ENCODE results near the gene SUMF1. TPM values are rescaled to one million over a fixed set of nuclear protein-coding genes. Genes with fewer than 3 reads are reported as not detected.

Gene SUMF1
- total and polyA plus RNA-seq, 2 of the 13 experiments (the other 11 are each of a cell fraction or from before 2014, with no cell fraction given), result 18.5 to 28.9 TPM

- FAIRE-seq, result peak; percentile 59
- H3K4me3 ChIP-seq (replicated peaks in 1 of 3; ENCODE audit: insufficient read depth in 1 of 3, low read depth in 2 of 3, low read length in 3 of 3), result no peak overlapping the region
- peak overlapping the region; percentile 41 for H3K4me2 ChIP-seq (ENCODE audit: low read depth, low read length)
- H3K9ac ChIP-seq (ENCODE audit: insufficient read depth, low read depth, low read length), result peak overlapping the region; percentile 29; the same call in 1 of the 2 replicates
- CTCF ChIA-PET (ENCODE audit: low intra/inter-chr PET ratio, low total read pairs), result no interaction called here
- ATAC-seq, result peak; percentile 97
- H3K36me3 ChIP-seq (replicated peaks in 1 of 2; ENCODE audit: control insufficient read depth in 1 of 2, insufficient read depth in 2 of 2, low read length in 2 of 2), result peaks cover 3% of the 10 kb centered on the region in 2 experiments; a peak in 2 of 5 replicates
- DNase-seq (ENCODE audit: low spot score), result peak; percentile 89
- H3K27me3 ChIP-seq (ENCODE audit: control insufficient read depth in 1 of 2, insufficient read depth in 2 of 2, low read length in 2 of 2), result no peaks in the 10 kb centered on the region
- BruUV-seq (replicated peaks), result no TSS peak
- H3K4me1 ChIP-seq (ENCODE audit: insufficient read depth, low read length), result peaks cover 26% of the 10 kb centered on the region
- H3K9me3 ChIP-seq (ENCODE audit: low read length), result no peaks in the 10 kb centered on the region
- H4K20me1 ChIP-seq (ENCODE audit: insufficient read depth, low read length), result no peaks in the 10 kb centered on the region; the same call in 1 of the 2 replicates
- POLR2A ChIA-PET, result interaction anchor here (1.0 to 1.3 kb wide), 2 partner anchors 40 to 66 kb away, joined by 5 to 7 read pairs; partner anchors contain the start of genes ITPR1 and SUMF1
- in situ Hi-C loops (cut with HindIII; ENCODE audit: extremely low pct_ligation_motif_present, low pct_unique_long_range_greater_than_20kb) (no loop called here), intact Hi-C loops (cut with micrococcal nuclease; ENCODE audit: unreplicated experiment) (no loop called here)
- no peak overlapping the region for H2AFZ ChIP-seq (ENCODE audit: low read length)
- H3K79me2 ChIP-seq (ENCODE audit: insufficient read depth, low read length), result peaks cover 8% of the 10 kb centered on the region
- H3K27ac ChIP-seq (ENCODE audit: extremely low read length, insufficient read depth, low read length), result peak overlapping the region; percentile 58
- WGBS (ENCODE audit: low lambda C conversion rate), result 41% methylated on average over 4 of the region's 4 CpGs
- TF ChIP-seq ZNF543 (CRISPR knock-in tag; IDR thresholded peaks at IDR 0.05) (no peak), FOXK2 (IDR thresholded peaks at IDR 0.05) (peak; percentile 63; the same call in 1 of the 2 replicates), SAP130 (CRISPR knock-in tag; IDR thresholded peaks at IDR 0.05; ENCODE audit: low read depth) (peak; percentile 92), SRF (IDR thresholded peaks at IDR 0.05; ENCODE audit: low read depth, low read length) (no peak), ZC3H4 (CRISPR knock-in tag; IDR thresholded peaks at IDR 0.05; ENCODE audit: borderline replicate concordance) (no peak), FOXK1 (CRISPR knock-in tag; IDR thresholded peaks at IDR 0.05; ENCODE audit: borderline replicate concordance, low read depth) (peak; percentile 79; the same call in 1 of the 2 replicates), KDM6A (CRISPR knock-in tag; IDR thresholded peaks at IDR 0.05; ENCODE audit: low read depth) (0 out of 2 replicates have a peak, but pooled peaks have one; percentile 12), ZBTB44 (CRISPR knock-in tag; IDR thresholded peaks at IDR 0.05) (no peak), FOXO4 (CRISPR knock-in tag; conservative IDR thresholded peaks at IDR 0.05) (no peak), EP300 (IDR thresholded peaks at IDR 0.05; ENCODE audit: low read depth in 2 of 2, low read length in 2 of 2) (peak; percentile 41 to 47; a peak in 3 of 4 replicates), EP300 (CRISPR knock-in tag; IDR thresholded peaks at IDR 0.05; ENCODE audit: borderline replicate concordance) (no peak), ESRRA (CRISPR knock-in tag; IDR thresholded peaks at IDR 0.05; ENCODE audit: low read depth) (no peak), ZFP36 (IDR thresholded peaks at IDR 0.05; ENCODE audit: borderline replicate concordance, low read depth, low read length, partially characterized antibody) (no peak), NCOA2 (CRISPR knock-in tag; IDR thresholded peaks at IDR 0.05) (no peak), JUN (CRISPR knock-in tag; IDR thresholded peaks at IDR 0.05) (0 out of 2 replicates have a peak, but pooled peaks have one; percentile 38), LCORL (IDR thresholded peaks at IDR 0.05) (no peak), LCORL (CRISPR knock-in tag; IDR thresholded peaks at IDR 0.05) (0 out of 2 replicates have a peak, but pooled peaks have one; percentile 19), ZNF24 (IDR thresholded peaks at IDR 0.05) (no peak), FOSL2 (CRISPR knock-in tag; IDR thresholded peaks at IDR 0.05) (peak; percentile 94), ZNF563 (CRISPR knock-in tag; IDR thresholded peaks at IDR 0.05) (no peak), CERS6 (CRISPR knock-in tag; IDR thresholded peaks at IDR 0.05) (no peak), GATAD2A (CRISPR knock-in tag; IDR thresholded peaks at IDR 0.05) (peak; percentile 67)
- TF ChIP-seq, protein P1, sequence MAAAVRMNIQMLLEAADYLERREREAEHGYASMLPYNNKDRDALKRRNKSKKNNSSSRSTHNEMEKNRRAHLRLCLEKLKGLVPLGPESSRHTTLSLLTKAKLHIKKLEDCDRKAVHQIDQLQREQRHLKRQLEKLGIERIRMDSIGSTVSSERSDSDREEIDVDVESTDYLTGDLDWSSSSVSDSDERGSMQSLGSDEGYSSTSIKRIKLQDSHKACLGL (CRISPR knock-in tag; IDR thresholded peaks at IDR 0.05), result no peak
Measured at GRCh38 chr3:4426782-4427344, 40.2 kb downstream of the SUMF1 start.
